GM21367 (cell line): ENCODE measurements around the gene C9orf50.
A peak's percentile ranks its signal among the peaks of the same experiment; 100 is the strongest.

Source experiments
- ATAC-seq: cut with Tn5 transposase; IDR thresholded peaks from one replicate; pipeline ENCODE4 v1.9.1; 2021; ENCODE audit not compliant: unreplicated experiment

Gene C9orf50

DNA sequence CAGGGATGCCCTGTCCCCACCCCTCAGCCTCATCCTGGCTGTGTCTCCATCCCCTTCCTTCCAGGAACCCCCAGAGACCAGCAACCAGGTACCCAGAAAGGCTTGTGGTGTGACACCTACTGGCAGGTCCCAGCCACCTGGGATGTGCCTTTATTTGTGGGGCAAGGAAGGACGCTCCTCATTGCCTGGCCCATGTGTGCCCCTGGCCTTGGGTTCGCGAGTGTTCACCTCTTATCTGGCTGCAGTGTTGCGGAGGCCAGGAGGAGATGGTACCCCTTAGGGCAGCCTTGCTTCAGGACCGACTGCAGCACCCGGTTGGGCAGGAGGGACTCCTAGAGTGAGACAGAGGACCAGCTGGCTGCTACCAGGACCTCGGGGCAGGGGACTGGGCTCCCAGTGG, 8.8 kb downstream of the C9orf50 start:
- ATAC-seq, result no peak

- no peak for ATAC-seq
Measured at GRCh38 chr9:129611307-129611800, 9.5 kb downstream of the C9orf50 start.

DNA sequence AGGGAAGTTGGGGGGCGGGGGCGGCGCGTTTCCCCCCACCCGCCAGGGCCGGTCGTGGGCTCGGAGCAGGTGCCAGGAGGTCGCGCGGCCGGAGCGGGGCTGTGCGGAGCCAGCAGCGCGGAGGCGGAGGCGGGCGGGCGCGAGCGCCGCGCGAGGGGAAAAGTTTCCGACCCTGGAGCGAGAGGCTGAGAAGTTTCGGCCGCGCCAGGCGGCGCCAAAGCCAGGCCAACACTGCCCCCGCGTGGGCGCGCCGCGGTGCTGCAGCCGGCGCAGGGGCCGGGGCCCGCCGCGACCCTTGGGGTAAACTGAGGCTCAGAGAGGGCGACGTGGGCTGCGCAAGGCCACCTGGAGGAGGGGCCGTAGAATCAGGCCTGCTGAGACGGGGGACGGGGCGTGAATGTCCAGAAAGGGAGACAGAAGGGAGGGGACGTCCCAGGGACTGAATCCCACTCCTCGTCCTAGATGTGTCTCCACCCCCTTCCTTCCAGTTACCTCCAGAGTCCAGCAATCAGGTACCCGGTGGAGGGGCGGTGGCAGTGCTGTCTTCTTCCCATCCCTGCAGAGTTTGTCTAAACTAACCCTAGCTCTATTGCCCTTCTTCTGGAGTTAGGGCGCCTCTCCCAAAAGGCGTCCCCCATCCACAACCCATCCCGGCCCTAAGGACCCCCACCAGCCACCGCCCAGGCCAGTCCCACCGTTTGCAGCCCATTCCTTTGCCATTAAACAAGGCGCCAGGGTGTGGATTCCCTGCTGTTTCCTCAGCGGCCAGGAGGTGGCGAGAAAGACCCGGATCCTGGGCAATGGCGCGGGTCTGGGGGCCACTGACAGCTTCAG, 10.2 kb downstream of the C9orf50 start:
- ATAC-seq, result peak; percentile 53

DNA sequence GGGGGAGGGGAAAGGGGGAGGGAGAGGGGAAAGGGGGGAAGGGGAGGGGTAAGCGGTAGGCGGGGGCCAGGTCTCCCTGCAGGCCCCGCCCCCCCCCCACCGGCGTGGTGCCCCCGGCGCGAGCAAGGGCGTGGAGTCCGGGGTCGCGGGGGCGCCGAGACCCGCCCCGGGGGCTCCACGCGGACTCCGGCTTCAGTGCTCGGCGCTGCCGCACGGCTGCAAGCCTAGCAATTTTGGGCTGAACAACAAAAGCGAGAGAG, 10.8 kb downstream of the C9orf50 start:
- ATAC-seq, result no peak

DNA sequence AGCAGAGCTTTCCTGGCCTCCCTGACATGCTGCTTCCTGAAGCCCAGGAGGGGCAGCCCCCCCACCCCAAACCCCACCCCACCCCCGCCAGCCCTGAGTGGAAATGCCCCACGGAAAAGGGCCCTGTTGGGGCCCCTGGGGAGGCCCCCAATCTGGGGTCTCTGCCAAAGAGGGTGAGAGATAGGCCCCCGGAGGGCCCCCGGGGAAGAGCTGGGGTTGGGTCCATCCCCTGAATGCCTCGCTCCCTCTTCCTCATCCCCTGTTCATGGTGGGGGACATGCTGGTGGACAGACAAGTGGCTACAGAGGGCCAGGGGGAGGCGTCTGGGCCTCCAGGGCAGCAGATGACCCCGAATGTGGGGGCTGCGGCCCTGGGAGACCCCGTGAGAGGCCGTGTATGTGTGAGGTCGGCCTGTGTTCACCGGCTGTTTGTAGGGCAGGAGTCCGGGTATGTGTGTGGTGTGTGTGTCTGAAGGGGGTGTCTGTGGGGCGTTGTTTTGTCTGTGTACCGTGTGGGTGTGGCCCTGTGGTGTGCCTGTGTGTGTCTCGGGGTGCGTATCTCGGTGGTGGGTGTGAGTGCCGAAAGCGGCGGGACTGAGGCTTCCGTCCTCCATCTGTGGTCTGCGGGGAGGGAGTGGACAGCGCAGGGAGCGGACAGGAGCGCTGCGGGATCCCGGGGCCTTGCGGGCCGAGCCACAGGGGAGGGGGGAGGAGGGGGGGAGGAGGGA, 11.3 kb downstream of the C9orf50 start:
- no peak for ATAC-seq

DNA sequence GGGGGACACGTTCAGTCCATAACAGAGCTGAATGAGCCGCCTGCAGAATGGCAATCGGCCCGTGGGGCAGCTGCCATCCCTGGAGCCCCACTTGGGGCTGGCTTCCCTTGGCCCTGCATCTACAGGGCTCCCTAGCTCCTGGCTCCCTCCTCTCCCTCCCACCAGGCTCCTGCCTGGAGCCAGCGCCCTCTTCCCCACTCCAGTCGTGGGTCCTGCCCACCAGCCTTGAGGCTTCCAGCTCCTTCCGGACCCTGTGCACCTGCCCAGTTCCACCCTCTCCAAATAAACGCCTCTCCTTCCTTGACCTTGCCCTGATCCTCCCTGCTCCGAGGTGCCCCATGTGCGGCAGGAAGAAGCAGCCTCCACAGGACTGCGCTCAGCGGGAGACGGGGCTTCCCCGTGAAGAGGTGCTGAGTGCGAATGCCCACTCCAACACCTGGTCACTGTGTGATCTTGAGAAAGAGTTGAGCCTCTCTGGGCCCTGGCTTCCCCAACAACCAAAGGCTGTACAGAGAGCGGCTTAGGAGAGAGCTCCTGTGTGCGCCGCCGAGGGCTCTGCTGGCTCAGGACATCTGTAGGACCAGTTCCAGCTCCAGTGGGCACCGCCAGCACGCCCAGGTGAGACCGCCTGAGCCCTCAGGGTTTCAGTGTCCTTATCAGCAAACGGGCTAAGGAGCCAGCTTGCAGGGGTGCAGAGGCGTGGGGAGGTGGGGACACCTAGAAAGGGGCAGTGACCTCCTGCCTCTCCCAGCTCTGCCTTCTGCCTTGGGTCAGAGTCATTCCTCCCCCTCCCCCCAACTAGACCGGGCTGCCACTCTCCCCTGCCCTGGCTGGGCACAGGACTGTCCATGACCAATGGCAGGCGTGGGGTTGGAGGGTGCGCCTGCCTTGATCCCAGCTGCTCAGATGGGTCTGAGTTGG, 12.1 kb downstream of the C9orf50 start:
- no peak for ATAC-seq

GRCh38 chr9:129607027-129607387, 13.9 kb downstream of the C9orf50 start:
- ATAC-seq, result no peak

- ATAC-seq, result no peak
Measured at GRCh38 chr9:129606161-129607026, 14.5 kb downstream of the C9orf50 start.

GRCh38 chr9:129604766-129605163, 16.1 kb downstream of the C9orf50 start:
- no peak for ATAC-seq

DNA sequence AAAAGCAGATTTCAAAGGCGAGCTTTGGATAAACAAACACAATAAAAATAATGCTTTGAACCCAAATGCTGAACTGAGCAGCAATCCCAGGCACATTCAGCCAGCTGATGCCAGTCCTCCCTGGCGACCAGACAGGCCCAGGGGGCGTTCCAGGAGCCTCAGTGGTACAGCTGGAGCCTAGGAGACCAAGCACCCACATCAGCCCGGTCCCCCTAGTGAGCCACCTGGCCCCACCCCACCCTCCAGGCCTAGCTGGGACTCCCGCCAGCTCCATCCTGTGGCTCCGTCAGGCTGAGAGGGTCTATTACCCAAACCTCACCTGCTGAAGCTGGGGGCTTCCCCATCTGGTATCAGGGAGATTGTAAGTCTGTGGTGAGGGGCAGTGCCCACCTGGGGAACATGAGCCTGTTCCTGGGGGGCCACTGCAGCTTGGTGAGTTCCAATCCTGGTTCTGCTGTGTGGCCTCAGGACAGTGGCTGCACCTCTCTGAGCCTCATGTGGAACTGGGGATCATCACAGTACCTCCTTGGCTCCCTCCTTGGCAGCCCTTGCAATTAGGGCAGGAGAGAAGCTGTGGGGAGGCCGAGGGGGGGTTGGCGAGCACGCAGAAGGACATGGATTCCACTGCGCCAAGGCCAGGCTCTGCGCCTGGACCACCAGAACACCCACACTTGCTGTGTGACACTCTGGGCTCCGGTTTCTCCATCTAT, 16.7 kb downstream of the C9orf50 start:
- no peak for ATAC-seq

DNA sequence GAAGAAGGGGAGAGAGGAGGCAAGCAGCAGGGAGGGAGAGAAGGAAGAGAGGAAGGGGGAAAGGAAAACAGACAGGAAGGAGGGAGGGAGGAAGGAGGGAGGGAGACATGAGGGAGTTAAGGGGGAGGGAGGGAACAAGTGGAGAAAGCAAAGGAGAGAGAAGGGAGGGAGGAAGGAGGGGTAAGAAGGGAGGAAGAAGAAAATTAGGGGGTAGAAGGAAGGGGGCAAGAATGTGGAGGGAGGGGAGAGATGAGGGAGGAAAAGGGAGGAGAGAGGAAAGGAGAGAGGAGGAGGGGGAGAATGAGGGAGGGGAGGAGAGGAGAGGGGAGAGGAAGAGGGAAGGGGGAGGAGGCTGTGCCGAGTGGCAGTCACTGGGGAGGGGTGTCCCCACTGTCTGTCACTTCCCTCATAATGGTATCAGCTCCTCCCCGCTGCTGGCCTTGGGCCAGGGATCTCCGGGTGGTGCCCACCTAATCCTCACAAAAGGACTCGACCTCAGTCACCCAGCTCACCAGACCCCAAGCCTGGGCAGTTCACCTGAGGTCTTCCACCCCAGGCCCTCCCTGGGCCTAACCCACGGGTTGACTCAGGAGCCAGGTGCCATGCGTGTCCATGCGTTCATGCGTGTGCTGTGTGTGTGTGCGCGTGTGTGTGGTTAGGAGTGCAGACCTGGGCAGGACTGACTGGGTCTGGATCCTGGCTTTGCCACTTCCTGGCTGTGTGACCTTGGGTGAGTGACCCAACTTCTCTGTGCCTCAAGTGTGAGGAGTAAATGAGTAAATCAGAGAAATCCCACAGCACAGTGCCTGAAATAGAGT, 18.1 kb downstream of the C9orf50 start:
- no peak for ATAC-seq

DNA sequence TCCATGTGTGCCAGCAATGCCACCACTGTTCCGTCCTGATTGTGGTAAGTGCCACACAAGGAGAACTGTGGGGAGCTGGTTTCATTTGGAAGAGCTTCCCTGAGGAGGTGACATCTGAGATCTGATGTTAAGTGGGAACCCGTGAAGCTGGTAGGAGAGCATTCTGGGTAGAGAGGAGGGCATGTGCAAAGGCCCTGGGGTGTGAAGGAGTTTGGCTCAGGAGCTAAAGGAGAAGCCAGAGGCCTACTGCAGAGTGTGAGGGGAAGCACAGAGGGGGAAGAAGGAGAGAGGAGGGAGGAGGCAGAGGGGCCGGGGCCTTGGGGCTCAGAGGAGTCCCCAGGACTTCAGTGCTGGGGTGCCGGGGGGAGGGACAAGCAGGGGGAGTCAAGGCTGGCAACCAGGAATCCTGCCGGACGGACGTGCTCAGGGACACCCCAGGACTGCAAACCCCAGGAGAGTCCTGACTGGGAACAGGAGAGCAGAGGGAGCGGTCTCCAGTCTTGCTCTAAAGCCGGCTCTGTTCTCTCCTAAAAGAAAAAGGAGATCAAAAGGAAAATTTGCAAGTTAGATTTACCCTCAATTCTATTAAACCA, 19.7 kb downstream of the C9orf50 start:
- ATAC-seq, result no peak

DNA sequence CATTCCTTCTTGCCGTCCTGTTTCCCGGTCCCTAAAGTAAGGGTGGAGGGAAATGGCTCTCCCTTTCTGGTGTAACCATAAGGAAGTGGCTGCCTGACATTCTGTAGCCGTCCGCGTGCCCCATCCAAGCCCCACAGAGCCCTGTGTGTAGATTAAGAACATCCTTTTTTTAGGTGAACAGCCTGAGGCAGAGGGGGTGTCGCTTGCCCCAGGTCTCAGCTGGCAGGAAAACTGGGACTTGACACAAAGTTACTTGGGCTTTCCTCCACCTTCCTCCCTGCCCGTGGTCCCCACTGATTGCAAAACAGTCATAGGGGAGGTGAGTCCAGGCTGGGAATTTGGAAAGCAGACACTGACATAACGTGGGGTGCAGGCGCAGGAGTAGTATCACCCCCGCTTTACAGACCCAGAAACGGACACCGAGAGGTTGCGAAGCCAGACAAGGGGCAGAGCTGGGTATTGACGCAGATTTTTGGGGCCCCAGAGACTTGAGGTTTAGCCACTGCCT, 22.8 kb downstream of the C9orf50 start:
- no peak for ATAC-seq

DNA sequence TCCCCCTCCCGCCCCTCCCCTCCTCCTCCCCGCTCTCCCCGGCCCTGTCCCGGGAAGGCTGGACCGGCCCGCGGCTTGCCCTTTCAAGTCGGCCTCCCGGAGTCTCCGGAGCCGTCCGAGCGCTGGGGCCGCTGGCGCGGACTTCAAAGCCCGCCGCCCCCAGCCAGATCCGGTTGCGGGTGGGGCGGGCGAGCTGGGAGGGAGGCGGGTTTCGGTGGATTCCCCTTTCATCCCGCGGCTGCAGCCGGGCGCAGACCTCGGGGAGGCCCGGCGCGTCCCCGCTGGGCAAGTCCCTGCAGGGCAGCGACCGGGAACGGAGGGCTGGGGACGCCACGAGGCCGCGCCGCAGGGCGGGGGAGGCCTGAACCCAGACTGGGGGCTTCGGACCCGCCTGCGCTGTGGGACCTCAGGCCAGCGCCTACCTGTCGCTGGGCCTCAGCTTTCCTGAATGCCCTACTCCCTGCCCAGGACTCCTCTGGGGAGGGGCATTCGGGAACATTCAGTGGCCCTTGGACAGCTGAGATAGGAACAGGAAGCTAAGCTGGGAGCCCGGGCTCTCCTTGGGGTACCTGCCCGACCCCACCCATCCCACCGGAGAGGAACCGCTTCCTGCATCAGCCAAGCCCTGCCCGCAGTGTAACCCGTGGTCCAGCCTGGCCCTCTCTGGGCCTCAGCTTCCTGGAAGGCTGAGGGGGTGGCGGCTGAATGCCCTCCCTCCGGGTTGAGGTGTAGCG, 23.4 kb downstream of the C9orf50 start:
- ATAC-seq, result no peak

DNA sequence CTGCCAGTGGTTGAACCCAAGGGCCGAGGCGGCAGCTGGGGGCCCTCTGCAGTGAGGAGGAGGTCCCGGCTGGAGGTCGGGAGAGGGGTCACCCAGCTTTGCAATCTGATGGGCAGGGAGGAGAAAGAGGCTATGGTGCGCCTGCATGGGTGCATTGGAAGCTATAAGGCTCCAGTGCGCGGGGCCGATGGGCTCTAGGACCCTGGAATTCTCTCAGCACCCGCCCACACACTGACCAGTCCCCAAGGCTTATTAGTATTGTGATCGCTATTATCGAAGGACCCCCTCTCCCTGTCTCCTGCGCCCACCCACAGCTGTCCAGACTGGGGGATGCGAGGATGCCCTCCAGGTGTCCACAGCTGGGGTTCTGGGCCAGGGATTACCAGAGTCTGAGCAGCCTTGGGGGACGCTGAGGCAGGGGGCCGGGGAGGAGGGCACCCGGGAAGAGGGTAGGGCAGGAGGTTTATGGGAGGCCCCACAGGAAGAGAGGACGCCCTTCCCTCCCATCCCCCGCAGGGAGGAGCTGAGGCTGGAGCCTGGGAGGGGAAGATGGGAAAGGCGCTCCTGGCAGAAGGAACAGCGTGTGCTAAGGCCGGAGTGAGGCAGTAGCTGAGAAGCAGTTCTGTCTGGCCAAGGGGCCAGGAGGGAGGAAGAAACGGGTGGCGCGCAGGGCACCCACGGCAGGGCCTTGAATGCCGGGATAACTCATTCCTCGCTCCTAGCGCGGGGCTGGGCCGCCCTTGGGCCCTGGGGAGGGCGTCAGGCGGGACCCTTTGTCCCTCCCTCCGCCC, 24.2 kb downstream of the C9orf50 start:
- no peak for ATAC-seq

DNA sequence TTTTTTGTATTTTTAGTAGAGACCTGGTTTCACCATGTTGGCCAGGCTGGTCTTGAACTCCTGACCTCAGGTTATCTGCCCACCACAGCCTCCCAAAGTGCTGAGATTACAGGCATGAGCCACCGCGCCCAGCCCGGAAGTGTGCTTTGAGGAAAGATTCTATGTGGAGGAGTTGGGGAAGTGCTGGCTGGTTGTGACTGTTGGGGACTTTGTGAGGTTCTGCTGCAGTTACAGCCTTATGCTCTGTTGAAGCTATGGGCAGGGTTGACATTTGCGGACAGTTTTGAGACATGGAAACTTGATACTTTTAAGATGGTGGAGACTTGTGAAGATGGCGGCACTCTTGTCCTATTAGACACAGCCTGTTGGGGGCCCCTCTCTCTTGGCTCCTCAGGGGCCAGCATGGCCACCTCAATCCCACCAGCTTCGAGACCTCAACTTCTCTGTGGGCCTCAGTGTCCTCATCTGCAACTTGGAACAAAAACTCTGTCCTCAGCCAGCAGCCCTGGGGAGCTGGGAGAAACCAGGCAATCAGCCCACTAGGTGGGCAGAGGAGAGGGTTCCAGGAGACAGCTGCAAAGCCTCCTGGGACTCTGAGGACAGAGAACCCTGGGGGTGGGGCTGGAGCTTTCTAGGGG, 24.9 kb downstream of the C9orf50 start:
- ATAC-seq, result no peak

- no peak for ATAC-seq
Measured at GRCh38 chr9:129595311-129595741, 25.6 kb downstream of the C9orf50 start.
